H9 (cell line): ENCODE data around the gene PFKFB2. TPM values are rescaled to one million over a fixed set of nuclear protein-coding genes. Genes with fewer than 3 reads are reported as not detected.

Experiments
- DNase-seq: peaks from one replicate; pipeline ENCODE4 v3.0.0-alpha.2; 2017
- H2AFZ ChIP-seq: one replicate; pipeline ENCODE4 v1.6.1; 2013; ENCODE audit warnings: mild to moderate bottlenecking, low read length, control low read depth, moderate library complexity
- H2AK5ac ChIP-seq: 2 replicates; pipeline ENCODE4 v1.6.1; 2013; ENCODE audit warnings: low read length, control low read depth, mixed read lengths; ENCODE audit not compliant: insufficient read length
- H2BK120ac ChIP-seq: one replicate; pipeline ENCODE4 v1.6.1; 2013; ENCODE audit warnings: low read depth, mild to moderate bottlenecking, low read length, control low read depth, inconsistent platforms; ENCODE audit not compliant: poor library complexity, severe bottlenecking
- H2BK12ac ChIP-seq: 2 replicates; pipeline ENCODE4 v1.6.1; 2013; ENCODE audit warnings: low read length, control low read depth, mixed read lengths, low read depth; ENCODE audit not compliant: insufficient read length
- H2BK15ac ChIP-seq: 2 replicates; pipeline ENCODE4 v1.6.1; 2013; ENCODE audit warnings: low read depth, low read length, control low read depth
- H2BK20ac ChIP-seq: one replicate; pipeline ENCODE4 v1.6.1; 2013; ENCODE audit warnings: low read depth, mild to moderate bottlenecking, low read length, control low read depth, inconsistent platforms; ENCODE audit not compliant: poor library complexity, severe bottlenecking
- H2BK5ac ChIP-seq: 2 replicates; pipeline ENCODE4 v1.6.1; 2013; ENCODE audit warnings: low read length, control low read depth, mixed read lengths; ENCODE audit not compliant: insufficient read length
- H3K14ac ChIP-seq: 2 replicates; pipeline ENCODE4 v1.6.1; 2013; ENCODE audit warnings: low read length, control low read depth; ENCODE audit not compliant: insufficient read depth
- H3K18ac ChIP-seq: 2 replicates; pipeline ENCODE4 v1.6.1; 2013; ENCODE audit warnings: low read depth, mild to moderate bottlenecking, mixed read lengths, low read length, control low read depth; ENCODE audit not compliant: insufficient read length
- H3K23ac ChIP-seq: 2 replicates; pipeline ENCODE4 v1.6.1; 2013; ENCODE audit warnings: low read length, control low read depth, mixed read lengths, low read depth; ENCODE audit not compliant: insufficient read length
- H3K23me2 ChIP-seq: 2 replicates; pipeline ENCODE4 v1.6.1; 2013; ENCODE audit warnings: low read depth, mild to moderate bottlenecking, mixed read lengths, low read length, control low read depth; ENCODE audit not compliant: insufficient read length, poor library complexity, severe bottlenecking
- H3K27ac ChIP-seq: 2 replicates; pipeline ENCODE4 v1.5.1; 2013; ENCODE audit warnings: low read length, control low read depth, mixed read lengths, low read depth; ENCODE audit not compliant: insufficient read length
- H3K27me3 ChIP-seq: 2 replicates; pipeline ENCODE4 v1.6.1; 2013; ENCODE audit warnings: low read length, control low read depth, inconsistent platforms; ENCODE audit not compliant: insufficient read depth
- H3K4ac ChIP-seq: 2 replicates; pipeline ENCODE4 v1.6.1; 2013; ENCODE audit warnings: low read depth, mild to moderate bottlenecking, control low read depth, inconsistent platforms, low read length, moderate library complexity
- H3K4me1 ChIP-seq: 2 replicates; pipeline ENCODE4 v1.6.1; 2013; ENCODE audit warnings: low read length, control low read depth, inconsistent platforms; ENCODE audit not compliant: insufficient read depth
- H3K4me2 ChIP-seq: 2 replicates; pipeline ENCODE4 v1.6.1; 2013; ENCODE audit warnings: low read length, control low read depth, mixed read lengths; ENCODE audit not compliant: insufficient read length, insufficient read depth
- H3K56ac ChIP-seq: 2 replicates; pipeline ENCODE4 v1.6.1; 2013; ENCODE audit warnings: low read depth, mild to moderate bottlenecking, mixed read lengths, low read length, control low read depth; ENCODE audit not compliant: insufficient read length
- H3K79me1 ChIP-seq: 2 replicates; pipeline ENCODE4 v1.6.1; 2013; ENCODE audit warnings: low read depth, mild to moderate bottlenecking, moderate library complexity, low read length, control low read depth, inconsistent platforms; ENCODE audit not compliant: insufficient read depth, poor library complexity, severe bottlenecking
- H3K79me2 ChIP-seq: 2 replicates; pipeline ENCODE4 v1.6.1; 2013; ENCODE audit warnings: low read length, control low read depth, inconsistent platforms; ENCODE audit not compliant: insufficient read depth
- H3K9ac ChIP-seq: 2 replicates; pipeline ENCODE4 v1.6.1; 2013; ENCODE audit warnings: low read length, control low read depth, mixed read lengths; ENCODE audit not compliant: insufficient read length; ENCODE audit errors: extremely low read depth
- H3K9me3 ChIP-seq: one replicate; pipeline ENCODE4 v1.6.1; 2013; ENCODE audit warnings: low read depth, low read length, inconsistent platforms; ENCODE audit not compliant: control insufficient read depth
- H3T11ph ChIP-seq: one replicate; pipeline ENCODE4 v1.6.1; 2013; ENCODE audit warnings: mild to moderate bottlenecking, low read length, control low read depth, inconsistent platforms
- H4K20me1 ChIP-seq: one replicate; pipeline ENCODE4 v1.6.1; 2013; ENCODE audit not compliant: control insufficient read depth, insufficient read length, insufficient read depth
- H4K5ac ChIP-seq: 2 replicates; pipeline ENCODE4 v1.6.1; 2013; ENCODE audit warnings: low read depth, mild to moderate bottlenecking, mixed read lengths, low read length, control low read depth; ENCODE audit not compliant: insufficient read length
- H4K8ac ChIP-seq: replicated peaks from 2 replicates; pipeline ENCODE4 v1.6.1; 2013; ENCODE audit warnings: low read length, control low read depth, mixed read lengths, low read depth; ENCODE audit not compliant: insufficient read length
- H4K91ac ChIP-seq: 2 replicates; pipeline ENCODE4 v1.6.1; 2013; ENCODE audit warnings: low read depth, mild to moderate bottlenecking, moderate library complexity, mixed read lengths, low read length, control low read depth; ENCODE audit not compliant: insufficient read length
- H3K27ac Mint-ChIP-seq, 3 experiments: 2 replicates in 2 of 3; 3 replicates in 1 of 3; pipeline ENCODE4 v1.8.0; 2020 to 2021; ENCODE audit warnings: mixed read lengths in 3 of 3, mild to moderate bottlenecking in 1 of 3, moderate library complexity in 1 of 3
- H3K27me3 Mint-ChIP-seq: 2 replicates; pipeline ENCODE4 v1.8.0; 2021; ENCODE audit warnings: low read depth, mild to moderate bottlenecking, moderate library complexity, mixed read lengths
- H3K36me3 Mint-ChIP-seq, 3 experiments: 2 replicates in 2 of 3; 3 replicates in 1 of 3; pipeline ENCODE4 v1.8.0; 2020 to 2021; ENCODE audit warnings: low read depth in 3 of 3, mixed read lengths in 3 of 3; ENCODE audit not compliant: insufficient read depth in 1 of 3
- H3K4me1 Mint-ChIP-seq, 2 experiments: 2 replicates each; pipeline ENCODE4 v1.8.0; 2020; ENCODE audit warnings: mixed read lengths in 2 of 2
- H3K4me3 Mint-ChIP-seq, 2 experiments: 2 replicates in 1 of 2; 3 replicates in 1 of 2; pipeline ENCODE4 v1.8.0; 2020 to 2021; ENCODE audit warnings: mild to moderate bottlenecking in 2 of 2, mixed read lengths in 2 of 2, moderate library complexity in 1 of 2
- H3K9me3 Mint-ChIP-seq, 2 experiments: 2 replicates in 1 of 2; 3 replicates in 1 of 2; pipeline ENCODE4 v1.8.0; 2020; ENCODE audit warnings: mild to moderate bottlenecking in 2 of 2, mixed read lengths in 2 of 2, moderate library complexity in 1 of 2
- total RNA-seq: library from RNA; stranded (reverse); gene quantifications from 2 replicates; pipeline ENCODE4 v1.2.1, GENCODE V29; 2021
- TF ChIP-seq, protein P1 (sequence below): fragments of 200-600 bp; sonication (generic); conservative IDR thresholded peaks from 3 replicates; pipeline ENCODE4 v1.8.0; 2021; ENCODE audit warnings: antibody characterized with exemption, mild to moderate bottlenecking

The PFKFB2 gene
- total RNA-seq, 1 experiment from 2014 or later, result 14.6 TPM

DNA sequence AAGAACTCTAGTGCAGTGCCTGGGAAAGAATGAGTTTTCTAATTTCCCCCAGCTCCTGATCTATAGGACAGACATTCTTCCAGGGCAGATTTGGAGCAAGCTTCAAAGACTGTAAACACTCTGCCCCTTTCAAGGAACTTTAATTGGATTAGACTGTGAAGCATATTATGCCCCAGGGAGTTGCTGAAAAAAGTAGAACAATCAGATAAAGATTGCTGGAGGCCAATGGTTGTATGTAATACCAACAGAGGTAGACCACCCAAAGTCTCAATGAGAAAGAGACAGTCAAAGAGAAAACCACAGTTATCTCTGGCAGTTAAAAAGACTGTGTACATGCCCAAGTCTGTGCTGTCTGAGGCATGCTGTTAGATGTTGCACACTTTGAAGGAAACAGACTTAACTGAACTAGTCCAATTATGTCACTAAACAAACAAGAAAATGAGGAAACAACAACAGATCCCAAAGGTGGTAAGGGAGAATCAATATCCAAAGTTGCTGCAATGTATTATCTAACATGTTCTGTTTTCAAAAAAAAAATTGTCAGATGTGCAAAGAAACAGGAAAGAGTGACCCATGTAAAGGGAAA lies 75.4 kb downstream of the PFKFB2 start:
- H3K27me3 ChIP-seq, result no peaks in the 10 kb centered on the region
- no peak overlapping the region for H2AFZ ChIP-seq
- H2BK120ac ChIP-seq, result no peak overlapping the region
- TF ChIP-seq, protein P1, sequence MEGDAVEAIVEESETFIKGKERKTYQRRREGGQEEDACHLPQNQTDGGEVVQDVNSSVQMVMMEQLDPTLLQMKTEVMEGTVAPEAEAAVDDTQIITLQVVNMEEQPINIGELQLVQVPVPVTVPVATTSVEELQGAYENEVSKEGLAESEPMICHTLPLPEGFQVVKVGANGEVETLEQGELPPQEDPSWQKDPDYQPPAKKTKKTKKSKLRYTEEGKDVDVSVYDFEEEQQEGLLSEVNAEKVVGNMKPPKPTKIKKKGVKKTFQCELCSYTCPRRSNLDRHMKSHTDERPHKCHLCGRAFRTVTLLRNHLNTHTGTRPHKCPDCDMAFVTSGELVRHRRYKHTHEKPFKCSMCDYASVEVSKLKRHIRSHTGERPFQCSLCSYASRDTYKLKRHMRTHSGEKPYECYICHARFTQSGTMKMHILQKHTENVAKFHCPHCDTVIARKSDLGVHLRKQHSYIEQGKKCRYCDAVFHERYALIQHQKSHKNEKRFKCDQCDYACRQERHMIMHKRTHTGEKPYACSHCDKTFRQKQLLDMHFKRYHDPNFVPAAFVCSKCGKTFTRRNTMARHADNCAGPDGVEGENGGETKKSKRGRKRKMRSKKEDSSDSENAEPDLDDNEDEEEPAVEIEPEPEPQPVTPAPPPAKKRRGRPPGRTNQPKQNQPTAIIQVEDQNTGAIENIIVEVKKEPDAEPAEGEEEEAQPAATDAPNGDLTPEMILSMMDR, result no peak
- no peak overlapping the region for H3K23ac ChIP-seq
- H2BK15ac ChIP-seq, result no peak overlapping the region
- H3K4me1 Mint-ChIP-seq, result peaks cover 5% of the 10 kb centered on the region in 2 experiments; a peak in 3 of 4 replicates
- no peak overlapping the region for H2BK20ac ChIP-seq
- no peak overlapping the region for H3K56ac ChIP-seq
- H3K79me1 ChIP-seq, result no peaks in the 10 kb centered on the region
- no peak overlapping the region for H3T11ph ChIP-seq
- no peak overlapping the region for H2BK5ac ChIP-seq
- H3K9me3 ChIP-seq, result no peaks in the 10 kb centered on the region
- H3K23me2 ChIP-seq, result no peaks in the 10 kb centered on the region
- no peak overlapping the region for H4K8ac ChIP-seq
- H3K79me2 ChIP-seq, result no peaks in the 10 kb centered on the region
- H4K5ac ChIP-seq, result no peak overlapping the region
- H3K27ac Mint-ChIP-seq, result no peak overlapping the region
- H3K4me1 ChIP-seq, result no peaks in the 10 kb centered on the region
- no peak overlapping the region for H3K4ac ChIP-seq
- H3K4me3 Mint-ChIP-seq, result no peak overlapping the region
- H3K27me3 Mint-ChIP-seq, result no peaks in the 10 kb centered on the region
- no peak overlapping the region for H2BK12ac ChIP-seq
- no peak overlapping the region for H4K91ac ChIP-seq
- no peak overlapping the region for H2AK5ac ChIP-seq
- no peak overlapping the region for H3K9ac ChIP-seq
- no peak for DNase-seq
- no peak overlapping the region for H3K18ac ChIP-seq
- H4K20me1 ChIP-seq, result no peaks in the 10 kb centered on the region
- peaks cover 9 to 11% of the 10 kb centered on the region in 2 experiments for H3K9me3 Mint-ChIP-seq
- H3K27ac ChIP-seq, result no peak overlapping the region
- H3K14ac ChIP-seq, result no peak overlapping the region
- H3K4me2 ChIP-seq, result no peak overlapping the region
- H3K36me3 Mint-ChIP-seq, result peaks cover 0 to 14% (median 0%) of the 10 kb centered on the region in 3 experiments; a peak in 3 of 7 replicates
